GM12878 (cell line): ENCODE measurements around the gene IL3RA. TPM values are rescaled to one million over a fixed set of nuclear protein-coding genes. Genes with fewer than 3 reads are reported as not detected.

ENCODE experiments used
- ATAC-seq: fragments of 200-7000 bp; cut with Tn5 transposase; 3 replicates; pipeline ENCODE4 v1.9.1; 2020; ENCODE audit warnings: mild to moderate bottlenecking, moderate library complexity
- BruUV-seq: library from RNA; stranded (reverse); fragments of 400-500 nt; replicated peaks from 2 replicates; lab custom pipeline; 2021; lab: Mats Ljungman, UMichigan
- CTCF ChIA-PET: fragments of 300-600 bp; sonication (Branson Sonifier 250); formaldehyde crosslinking; extraction: SDS; loops from one replicate; lab custom pipeline; 2021; ENCODE audit warnings: inconsistent platforms; lab: Yijun Ruan, JAX
- POLR2A ChIA-PET: fragments of 350-600 bp; formaldehyde crosslinking; extraction: SDS; loops from one replicate; lab custom pipeline; 2021; ENCODE audit warnings: inconsistent platforms; lab: Charles Lee
- RAD21 ChIA-PET: fragments of 300-600 bp; sonication (Branson Sonifier 250); formaldehyde crosslinking; loops from one replicate; lab custom pipeline; 2023; ENCODE audit warnings: antibody characterized with exemption; ENCODE audit not compliant: unreplicated experiment; lab: Charles Lee
- SMC1A ChIA-PET: fragments of 300-600 bp; sonication (Branson Sonifier 250); formaldehyde crosslinking; loops from one replicate; lab custom pipeline; 2023; ENCODE audit not compliant: unreplicated experiment, uncharacterized antibody; lab: Charles Lee
- DNase-seq: peaks from one replicate; pipeline ENCODE4 v3.0.0-alpha.2; 2011; ENCODE audit warnings: low read depth, low spot score
- FAIRE-seq: peaks from 3 replicates; lab custom pipeline; 2011; peaks lifted over from hg19 to GRCh38; lab: Jason Lieb, UNC
- H2AFZ ChIP-seq: 2 replicates; pipeline ENCODE4 v1.6.0; 2011; ENCODE audit warnings: low read depth, low read length, control low read depth; ENCODE audit not compliant: control insufficient read depth
- H3K27ac ChIP-seq: 2 replicates; pipeline ENCODE4 v1.5.1; 2011; ENCODE audit warnings: control low read depth; ENCODE audit not compliant: control insufficient read depth, insufficient read depth
- H3K27me3 ChIP-seq, 2 experiments: replicated peaks in 1 of 2; 2 replicates each; pipeline versions ENCODE4 v1.6.0 to v1.6.1; 2011; ENCODE audit warnings: low read length in 1 of 2; ENCODE audit not compliant: control insufficient read depth in 2 of 2, insufficient read depth in 2 of 2
- H3K36me3 ChIP-seq, 2 experiments: 2 replicates each; pipeline ENCODE4 v1.5.1; 2011; ENCODE audit warnings: low read length in 1 of 2; ENCODE audit not compliant: control insufficient read depth in 2 of 2, insufficient read depth in 2 of 2
- H3K4me1 ChIP-seq: 2 replicates; pipeline ENCODE4 v1.6.1; 2011; ENCODE audit warnings: mild to moderate bottlenecking, low read length, moderate library complexity, mixed read lengths; ENCODE audit not compliant: control insufficient read depth, insufficient read depth
- H3K4me2 ChIP-seq: 2 replicates; pipeline ENCODE4 v1.6.0; 2011; ENCODE audit warnings: control low read depth; ENCODE audit not compliant: control insufficient read depth, insufficient read depth
- H3K4me3 ChIP-seq: fragments of 200-600 bp; sonication (generic); 2 replicates; pipeline ENCODE4 v1.5.1; 2016
- H3K79me2 ChIP-seq: 2 replicates; pipeline ENCODE4 v1.6.0; 2011; ENCODE audit warnings: low read length; ENCODE audit not compliant: control insufficient read depth, insufficient read depth
- H3K9ac ChIP-seq: 2 replicates; pipeline ENCODE4 v1.8.0; 2011; ENCODE audit warnings: low read length, control low read depth, mixed read lengths; ENCODE audit not compliant: control insufficient read depth, insufficient read depth
- H3K9me3 ChIP-seq: replicated peaks from 3 replicates; pipeline ENCODE4 v1.5.1; 2011; ENCODE audit warnings: mild to moderate bottlenecking, low read length; ENCODE audit not compliant: control insufficient read depth, insufficient read depth
- H4K20me1 ChIP-seq: 2 replicates; pipeline ENCODE4 v1.6.0; 2011; ENCODE audit not compliant: control insufficient read depth, insufficient read depth
- ATF3 ChIP-seq: IDR thresholded peaks from 2 replicates; pipeline ENCODE4 v1.6.1; 2011; ENCODE audit warnings: low read depth, mild to moderate bottlenecking, low read length, moderate library complexity, borderline replicate concordance; ENCODE audit errors: extremely low read depth
- CBX5 ChIP-seq: sonication (generic); IDR thresholded peaks from 2 replicates; pipeline ENCODE4 v1.6.1; 2016; ENCODE audit warnings: low read depth, moderate library complexity, mild to moderate bottlenecking, inconsistent platforms
- CEBPZ ChIP-seq: fragments of 150-350 bp; IDR thresholded peaks from 2 replicates; pipeline ENCODE4 v1.6.1; 2016; ENCODE audit warnings: low read depth, low read length
- EED ChIP-seq: sonication (generic); IDR thresholded peaks from 2 replicates; pipeline ENCODE4 v1.6.1; 2016; ENCODE audit warnings: antibody characterized with exemption, low read depth
- KDM1A ChIP-seq: fragments of 200-600 bp; sonication (generic); IDR thresholded peaks from 2 replicates; pipeline ENCODE4 v1.6.1; 2016; ENCODE audit warnings: borderline replicate concordance
- POLR2A ChIP-seq: IDR thresholded peaks from 2 replicates; pipeline ENCODE4 v1.6.1; 2011; ENCODE audit warnings: low read depth, mild to moderate bottlenecking, low read length
- PRDM15 ChIP-seq: fragments of 450-650 bp; formaldehyde crosslinking; IDR thresholded peaks from 2 replicates; pipeline ENCODE4 v1.4.0; 2020; ENCODE audit warnings: mild to moderate bottlenecking, moderate library complexity
- SMARCA5 ChIP-seq: fragments of 450-650 bp; IDR thresholded peaks from 2 replicates; pipeline ENCODE4 v1.6.1; 2017; ENCODE audit warnings: mild to moderate bottlenecking
- SPI1 ChIP-seq: IDR thresholded peaks from 2 replicates; pipeline ENCODE4 v1.6.1; 2011; ENCODE audit warnings: low read depth, mild to moderate bottlenecking, low read length, moderate library complexity, borderline replicate concordance; ENCODE audit not compliant: insufficient read depth
- SREBF1 ChIP-seq: IDR thresholded peaks from 2 replicates; pipeline ENCODE4 v1.6.1; 2012; ENCODE audit warnings: mild to moderate bottlenecking, low read length
- YBX1 ChIP-seq: fragments of 450-650 bp; IDR thresholded peaks from 2 replicates; pipeline ENCODE4 v1.6.1; 2016; ENCODE audit warnings: antibody characterized with exemption
- ZBED1 ChIP-seq: IDR thresholded peaks from 2 replicates; pipeline ENCODE4 v1.6.1; 2016; ENCODE audit warnings: borderline replicate concordance
- ZNF217 ChIP-seq: fragments of 450-650 bp; IDR thresholded peaks from 2 replicates; pipeline ENCODE4 v1.6.1; 2017; ENCODE audit warnings: antibody characterized with exemption, mild to moderate bottlenecking
- WGBS: methylation state at CpG from one replicate; pipeline ENCODE4 v1.1.6; 2016; ENCODE audit warnings: low lambda C conversion rate; ENCODE audit not compliant: insufficient replicate concordance, insufficient coverage; ENCODE audit errors: missing lambda C conversion rate; 5-methylcytosine and 5-hydroxymethylcytosine counted together
- in situ Hi-C: fragments of 300-500 bp; cut with MboI; formaldehyde crosslinking; loops from 9 replicates; pipeline ENCODE4 v1.14.3; 2018; ENCODE audit warnings: mixed read lengths
- intact Hi-C: fragments of 100-400 bp; cut with micrococcal nuclease; formaldehyde crosslinking; loops from one replicate; pipeline ENCODE4 v1.14.2; 2022; ENCODE audit not compliant: unreplicated experiment
- polyA plus RNA-seq, 11 experiments: library from polyadenylated mRNA; depleted of rRNA in 4 of 11; unstranded in 6 of 11; stranded (reverse) in 5 of 11; fragments of >200 nt; fragmentation: Nextera tagmentation in 4 of 11; fragmentation: Illumina TruSeq in 1 of 11; extraction: Ambion mirVana in 4 of 11; extraction: Trizol in 1 of 11; gene quantifications; 1 replicate in 1 of 11; 2 replicates in 10 of 11; pipeline versions ENCODE4 v1.2.1 to v1.2.3, GENCODE V29; 2011 to 2016; ENCODE audit warnings: inconsistent platforms in 2 of 11, missing spikeins in 2 of 11, low read depth in 1 of 11
- total RNA-seq, 4 experiments: library from RNA; depleted of rRNA in 3 of 4; stranded (reverse); fragments of >200 nt in 3 of 4; fragmentation: Illumina TruSeq in 1 of 4; extraction: Trizol in 1 of 4; gene quantifications; 2 replicates each; pipeline versions ENCODE4 v1.2.1 to v1.2.3, GENCODE V29; 2013 to 2021

Gene IL3RA
- total and polyA plus RNA-seq, 10 of the 15 experiments (the other 5 are each of a cell fraction or from before 2014, with no cell fraction given), result 2.1 to 31.1 (median 17.9) TPM

- WGBS, result 98% methylated on average over 19 of the region's 20 CpGs
- DNase-seq (no peak), ATAC-seq (no peak), FAIRE-seq (no peak)
- ChIA-PET POLR2A (no interaction called here), CTCF (no interaction called here), SMC1A (no interaction called here), RAD21 (no interaction called here)
- TF ChIP-seq CEBPZ, result no peak
- 0 out of 2 replicates have a peak, but pooled peaks have one; percentile 32 for TF ChIP-seq ZBED1
- TF ChIP-seq SREBF1, result no peak
- no peak for TF ChIP-seq EED
- TF ChIP-seq SPI1, result no peak
- TF ChIP-seq KDM1A, result no peak
- TF ChIP-seq YBX1, result no peak
- peak; percentile 56; the same call in 1 of the 2 replicates for TF ChIP-seq ZNF217
- TF ChIP-seq POLR2A, result peak; percentile 12
- TF ChIP-seq ATF3, result no peak
- no peak for TF ChIP-seq PRDM15 (CRISPR knock-in tag)
- TF ChIP-seq SMARCA5, result peak; percentile 87
- TF ChIP-seq CBX5, result peak; percentile 58; the same call in 1 of the 2 replicates
- no peaks in the 10 kb centered on the region for H3K79me2 ChIP-seq
- in situ Hi-C loops (no loop called here), intact Hi-C loops (no loop called here)
- H3K9me3 ChIP-seq, result peaks cover 16% of the 10 kb centered on the region
- no peaks in the 10 kb centered on the region for H3K4me1 ChIP-seq
- BruUV-seq, result no TSS peak
- no peaks in the 10 kb centered on the region for H4K20me1 ChIP-seq
- no peak overlapping the region for H3K27ac ChIP-seq
- H3K27me3 ChIP-seq, result no peaks in the 10 kb centered on the region
- H2AFZ ChIP-seq, result no peak overlapping the region
- no peak overlapping the region for H3K4me3 ChIP-seq
- no peak overlapping the region for H3K9ac ChIP-seq
- no peak overlapping the region for H3K4me2 ChIP-seq
- H3K36me3 ChIP-seq, result peaks cover 26 to 29% of the 10 kb centered on the region in 2 experiments
These were observed 81.6 kb downstream of the IL3RA start for GRCh38 chrX:1417921-1418771.
